KMS-11 (cell line): ENCODE measurements around the gene AGAP1.

Experiments used
- H2AFZ ChIP-seq: fragments of 200-600 bp; sonication (generic); 2 replicates; pipeline ENCODE4 v1.6.1; 2016; ENCODE audit warnings: antibody characterized with exemption, mixed run types, low read depth
- H3K27ac ChIP-seq: fragments of 200-600 bp; sonication (generic); 2 replicates; pipeline ENCODE4 v1.6.1; 2016; ENCODE audit warnings: mild to moderate bottlenecking, mixed run types
- H3K27me3 ChIP-seq: fragments of 200-600 bp; sonication (generic); 2 replicates; pipeline ENCODE4 v1.6.1; 2017; ENCODE audit warnings: mild to moderate bottlenecking, low read depth, mixed run types, moderate library complexity; ENCODE audit not compliant: insufficient read depth
- H3K36me3 ChIP-seq: fragments of 200-600 bp; sonication (generic); 2 replicates; pipeline ENCODE4 v1.6.1; 2017; ENCODE audit warnings: mild to moderate bottlenecking, mixed run types; ENCODE audit not compliant: insufficient read depth
- H3K4me1 ChIP-seq: fragments of 200-600 bp; sonication (generic); 2 replicates; pipeline ENCODE4 v1.6.1; 2016; ENCODE audit warnings: mild to moderate bottlenecking, low read depth, mixed run types; ENCODE audit not compliant: poor library complexity, severe bottlenecking
- H3K4me2 ChIP-seq: fragments of 200-600 bp; sonication (generic); 2 replicates; pipeline ENCODE4 v1.7.0; 2016; ENCODE audit warnings: mild to moderate bottlenecking, mixed run types
- H3K4me3 ChIP-seq: fragments of 200-600 bp; sonication (generic); IDR thresholded peaks from 2 replicates; pipeline ENCODE4 v1.6.1; 2017; ENCODE audit warnings: low read depth, low read length, mixed read lengths; ENCODE audit not compliant: insufficient read depth
- H3K79me2 ChIP-seq: fragments of 200-600 bp; sonication (generic); 2 replicates; pipeline ENCODE4 v1.6.1; 2016; ENCODE audit warnings: low read depth, mixed run types; ENCODE audit not compliant: insufficient read depth
- H3K9ac ChIP-seq: fragments of 200-600 bp; sonication (generic); 2 replicates; pipeline ENCODE4 v1.6.1; 2016; ENCODE audit warnings: mild to moderate bottlenecking, mixed run types
- H4K20me1 ChIP-seq: fragments of 200-600 bp; sonication (generic); 2 replicates; pipeline ENCODE4 v1.6.1; 2016; ENCODE audit warnings: mild to moderate bottlenecking, mixed run types; ENCODE audit not compliant: insufficient read depth
- CTCF ChIP-seq: fragments of 200-600 bp; sonication (generic); conservative IDR thresholded peaks from 2 replicates; pipeline ENCODE4 v1.6.1; 2017; ENCODE audit warnings: low read depth, mild to moderate bottlenecking, antibody characterized with exemption, low read length, moderate library complexity, mixed read lengths

AGAP1 gene

GRCh38 chr2:236164925-236165841 lies 671.3 kb downstream of the AGAP1 start:
- Histone ChIP-seq H2AFZ (no peak overlapping the region), H3K4me3 (no peak overlapping the region), H3K4me2 (no peak overlapping the region), H4K20me1 (no peaks in the 10 kb centered on the region), H3K27me3 (no peaks in the 10 kb centered on the region), H3K4me1 (no peaks in the 10 kb centered on the region), H3K27ac (no peak overlapping the region), H3K9ac (no peak overlapping the region), H3K79me2 (no peaks in the 10 kb centered on the region), H3K36me3 (no peaks in the 10 kb centered on the region)
- no peak for TF ChIP-seq CTCF

GRCh38 chr2:236165842-236166795 lies 672.3 kb downstream of the AGAP1 start:
- Histone ChIP-seq H3K4me1 (no peaks in the 10 kb centered on the region), H3K79me2 (no peaks in the 10 kb centered on the region), H2AFZ (no peak overlapping the region), H3K4me2 (no peak overlapping the region), H3K27ac (no peak overlapping the region), H3K36me3 (no peaks in the 10 kb centered on the region), H3K27me3 (no peaks in the 10 kb centered on the region), H3K4me3 (no peak overlapping the region), H3K9ac (no peak overlapping the region), H4K20me1 (no peaks in the 10 kb centered on the region)
- no peak for TF ChIP-seq CTCF

GRCh38 chr2:236166796-236167296 lies 673.0 kb downstream of the AGAP1 start:
- H2AFZ ChIP-seq = no peak overlapping the region
- H3K27me3 ChIP-seq = no peaks in the 10 kb centered on the region
- TF ChIP-seq CTCF = no peak
- no peak overlapping the region for H3K27ac ChIP-seq
- H3K4me1 ChIP-seq = no peaks in the 10 kb centered on the region
- H3K4me2 ChIP-seq = no peak overlapping the region
- H3K79me2 ChIP-seq = no peaks in the 10 kb centered on the region
- no peak overlapping the region for H3K4me3 ChIP-seq
- H3K36me3 ChIP-seq = no peaks in the 10 kb centered on the region
- H4K20me1 ChIP-seq = no peaks in the 10 kb centered on the region
- no peak overlapping the region for H3K9ac ChIP-seq

- Histone ChIP-seq H3K4me3 (no peak overlapping the region), H3K4me2 (no peak overlapping the region), H3K36me3 (no peaks in the 10 kb centered on the region), H3K9ac (no peak overlapping the region), H3K27me3 (no peaks in the 10 kb centered on the region), H3K79me2 (no peaks in the 10 kb centered on the region), H2AFZ (no peak overlapping the region), H3K27ac (no peak overlapping the region), H4K20me1 (no peaks in the 10 kb centered on the region), H3K4me1 (no peaks in the 10 kb centered on the region)
- no peak for TF ChIP-seq CTCF
Observed at GRCh38 chr2:236167297-236168109, 673.7 kb downstream of the AGAP1 start.
